Transverse colon (tissue), 4 donors: ENCODE measurements around the gene POC1A. TPM values are rescaled to one million over a fixed set of nuclear protein-coding genes. Genes with fewer than 3 reads are reported as not detected.

Source experiments
- DNase-seq: peaks from one replicate; pipeline ENCODE4 v3.0.0-alpha.2; 2019
- H3K27ac ChIP-seq, 4 donors: fragments of 200-600 bp; sonication (generic); 2 replicates each; pipeline ENCODE4 v1.5.1; 2016 to 2018; ENCODE audit warnings: inconsistent platforms in 4 of 4
- H3K27me3 ChIP-seq: fragments of 200-600 bp; sonication (generic); 2 replicates; pipeline ENCODE4 v1.5.1; 2017; ENCODE audit warnings: inconsistent platforms
- H3K36me3 ChIP-seq, 4 donors: fragments of 200-600 bp; sonication (generic); 2 replicates each; pipeline ENCODE4 v1.5.1; 2017 to 2019; ENCODE audit warnings: inconsistent platforms in 4 of 4
- H3K4me1 ChIP-seq, 4 donors: fragments of 200-600 bp; sonication (generic); 2 replicates each; pipeline ENCODE4 v1.5.1; 2017 to 2020; ENCODE audit warnings: inconsistent platforms in 4 of 4
- H3K4me3 ChIP-seq, 4 donors: fragments of 200-600 bp; sonication (generic); 1 replicate in 1 of 4; 2 replicates in 3 of 4; pipeline versions ENCODE4 v1.5.1 to v1.6.1; 2017 to 2019; ENCODE audit warnings: inconsistent platforms in 4 of 4
- H3K9me3 ChIP-seq, 2 donors: fragments of 200-600 bp; sonication (generic); 2 replicates each; pipeline ENCODE4 v1.5.1; 2017 to 2019; ENCODE audit warnings: inconsistent platforms in 2 of 2
- EP300 ChIP-seq: sonication (generic); formaldehyde crosslinking; IDR thresholded peaks from one replicate; pipeline ENCODE4 v1.6.1; 2017; ENCODE audit warnings: antibody characterized with exemption, low read depth
- POLR2A ChIP-seq: fragments of 450-650 bp; IDR thresholded peaks from one replicate; pipeline ENCODE4 v1.6.1; 2016; ENCODE audit warnings: antibody characterized with exemption, mild to moderate bottlenecking, moderate library complexity
- POLR2AphosphoS5 ChIP-seq, 3 donors: sonication (generic); formaldehyde crosslinking; IDR thresholded peaks; one replicate each; pipeline ENCODE4 v1.6.1; 2016; ENCODE audit warnings: antibody characterized with exemption in 3 of 3
- WGBS, 2 donors: methylation state at CpG; one replicate each; pipeline ENCODE4 v1.1.5; 2018; ENCODE audit warnings: low coverage in 1 of 2; 5-methylcytosine and 5-hydroxymethylcytosine counted together
- in situ Hi-C, 4 donors: fragments of 200-750 bp; cut with MboI; loops; one replicate each; pipeline versions ENCODE4 v1.15.0 to v1.15.1; 2017; ENCODE audit warnings: low sequenced_read_pairs in 3 of 4, low pct_ligation_motif_present in 1 of 4, low pct_unique_long_range_greater_than_20kb in 1 of 4
- intact Hi-C: fragments of 100-400 bp; cut with DNase I; formaldehyde crosslinking; loops from one replicate; pipeline ENCODE4 v1.15.1; 2023; ENCODE audit warnings: low total_unique reads
- total RNA-seq, 4 donors: library from RNA; depleted of rRNA; stranded (reverse); fragments of >200 nt; gene quantifications; one replicate each; pipeline ENCODE4 v1.1.0, GENCODE V29; 2016
- TF ChIP-seq, protein P1 (sequence below), 5 experiments: fragments of 200-600 bp in 3 of 5; fragments of 450-650 bp in 2 of 5; sonication (generic) in 3 of 5; IDR thresholded peaks; 1 replicate in 2 of 5; 2 replicates in 3 of 5; pipeline ENCODE4 v1.5.1; 2016 to 2017; ENCODE audit warnings: antibody characterized with exemption in 5 of 5, inconsistent platforms in 3 of 5, mild to moderate bottlenecking in 2 of 5, moderate library complexity in 1 of 5

Gene POC1A
- total RNA-seq, 4 donors from 2014 or later = 0.80 to 3.1 (median 2.2) TPM; not detected in 1

DNA sequence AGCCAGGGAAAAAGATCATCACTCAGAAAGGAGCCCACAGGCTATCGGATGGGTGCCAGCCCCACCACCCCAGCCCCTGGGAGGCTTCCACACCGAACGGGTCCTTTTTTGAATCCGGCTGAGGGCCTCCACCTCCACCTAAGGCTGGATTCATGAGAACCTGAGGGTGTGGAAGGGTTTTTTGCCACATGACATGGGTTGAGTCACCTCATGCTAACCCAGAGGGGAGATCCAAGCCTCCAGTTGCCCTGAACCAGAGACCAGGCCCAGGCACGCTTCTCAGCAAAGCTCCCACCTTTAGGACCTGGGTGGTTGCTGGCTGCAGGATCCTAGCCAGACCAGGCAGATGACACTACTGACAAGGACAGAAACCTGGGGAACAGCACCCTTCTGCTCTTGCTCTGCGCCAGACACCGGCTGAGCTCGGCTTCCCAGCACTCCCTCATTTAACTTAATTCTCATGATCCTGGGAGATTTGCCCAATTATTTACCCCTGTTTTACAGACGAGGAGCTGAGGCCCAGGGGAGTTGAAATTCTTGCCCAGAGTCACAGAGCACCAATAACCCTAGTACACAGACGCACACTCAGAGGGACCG, 123.4 kb downstream of the POC1A start:
- TF ChIP-seq, protein P1, sequence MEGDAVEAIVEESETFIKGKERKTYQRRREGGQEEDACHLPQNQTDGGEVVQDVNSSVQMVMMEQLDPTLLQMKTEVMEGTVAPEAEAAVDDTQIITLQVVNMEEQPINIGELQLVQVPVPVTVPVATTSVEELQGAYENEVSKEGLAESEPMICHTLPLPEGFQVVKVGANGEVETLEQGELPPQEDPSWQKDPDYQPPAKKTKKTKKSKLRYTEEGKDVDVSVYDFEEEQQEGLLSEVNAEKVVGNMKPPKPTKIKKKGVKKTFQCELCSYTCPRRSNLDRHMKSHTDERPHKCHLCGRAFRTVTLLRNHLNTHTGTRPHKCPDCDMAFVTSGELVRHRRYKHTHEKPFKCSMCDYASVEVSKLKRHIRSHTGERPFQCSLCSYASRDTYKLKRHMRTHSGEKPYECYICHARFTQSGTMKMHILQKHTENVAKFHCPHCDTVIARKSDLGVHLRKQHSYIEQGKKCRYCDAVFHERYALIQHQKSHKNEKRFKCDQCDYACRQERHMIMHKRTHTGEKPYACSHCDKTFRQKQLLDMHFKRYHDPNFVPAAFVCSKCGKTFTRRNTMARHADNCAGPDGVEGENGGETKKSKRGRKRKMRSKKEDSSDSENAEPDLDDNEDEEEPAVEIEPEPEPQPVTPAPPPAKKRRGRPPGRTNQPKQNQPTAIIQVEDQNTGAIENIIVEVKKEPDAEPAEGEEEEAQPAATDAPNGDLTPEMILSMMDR (IDR thresholded peaks at IDR 0.05) = no peak
- TF ChIP-seq POLR2A = no peak
- no peak for TF ChIP-seq POLR2AphosphoS5 (IDR thresholded peaks at IDR 0.05)
- no peak for TF ChIP-seq EP300
- Histone ChIP-seq H3K9me3 (no peaks in the 10 kb centered on the region), H3K4me3 (no peak overlapping the region), H3K27me3 (no peaks in the 10 kb centered on the region), H3K4me1 (peaks cover 0 to 5% (median 0%) of the 10 kb centered on the region in 4 donors), H3K36me3 (no peaks in the 10 kb centered on the region), H3K27ac (no peak overlapping the region)
- WGBS, 2 donors = 80 to 87% methylated on average over 5 to 11 of the region's 11 CpGs
- DNase-seq = no peak
- in situ Hi-C loops = no loop called here
- intact Hi-C loops = no loop called here

DNA sequence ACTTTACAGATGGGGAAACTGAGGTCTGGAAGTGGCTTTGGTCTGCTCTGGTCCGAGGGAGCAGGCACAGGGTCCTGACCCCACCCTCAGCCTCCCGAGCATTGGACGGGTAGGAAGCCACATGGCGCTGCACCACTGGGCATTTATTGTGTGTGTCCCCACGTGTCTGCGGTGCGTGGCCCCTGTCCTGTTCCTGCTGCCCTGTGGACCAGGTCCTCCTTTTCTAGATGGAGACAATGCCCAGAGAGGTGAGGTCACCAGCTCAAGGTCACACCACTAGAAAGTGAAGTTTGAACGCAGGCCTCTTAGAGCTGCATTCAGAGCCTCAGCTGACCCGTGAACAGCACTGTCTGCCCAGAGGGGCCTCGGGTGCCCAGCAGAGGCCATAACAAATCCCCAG, 124.7 kb downstream of the POC1A start:
- in situ Hi-C loops = no loop called here
- intact Hi-C loops = no loop called here
- WGBS, 2 donors = 40 to 90% methylated on average over 1 to 10 of the region's 10 CpGs

DNA sequence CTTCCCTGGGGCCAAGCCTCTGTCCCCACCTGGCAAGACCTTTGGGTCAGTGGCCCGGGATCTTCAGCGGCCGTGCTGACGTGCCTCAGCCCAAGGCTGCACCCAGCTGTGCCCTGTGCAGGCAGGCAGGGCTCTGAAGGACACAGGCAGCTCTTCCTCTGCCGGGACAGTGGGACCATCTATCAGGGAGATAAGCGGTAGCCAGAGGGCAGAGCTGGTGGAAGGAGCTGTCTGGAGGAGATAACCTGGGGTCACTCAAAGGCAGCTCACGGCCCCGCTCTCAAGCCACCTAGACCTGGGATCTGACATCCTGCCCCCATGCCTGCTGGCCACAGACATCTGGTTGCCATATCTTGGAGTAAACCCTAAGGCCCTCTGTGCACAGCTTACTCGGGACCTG, 125.2 kb downstream of the POC1A start:
- DNase-seq = no peak
- Histone ChIP-seq H3K36me3 (no peaks in the 10 kb centered on the region), H3K27me3 (no peaks in the 10 kb centered on the region), H3K27ac (no peak overlapping the region), H3K4me3 (no peak overlapping the region), H3K4me1 (peaks cover 0 to 5% (median 0%) of the 10 kb centered on the region in 4 donors), H3K9me3 (no peaks in the 10 kb centered on the region)
- intact Hi-C loops (no loop called here), in situ Hi-C loops (no loop called here)
- WGBS, 2 donors = 80% methylated on average over 9 of the region's 9 CpGs; no CpG with 5 or more reads in 1 of the 2 donors
- TF ChIP-seq POLR2A (no peak), POLR2AphosphoS5 (IDR thresholded peaks at IDR 0.05) (no peak), EP300 (no peak)
- TF ChIP-seq, protein P1 (IDR thresholded peaks at IDR 0.05) = no peak

More for the DNA sequence above, 124.7 kb downstream of the POC1A start:
- Histone ChIP-seq H3K36me3 (no peaks in the 10 kb centered on the region), H3K4me3 (no peak overlapping the region), H3K4me1 (peaks cover 0 to 5% (median 0%) of the 10 kb centered on the region in 4 donors), H3K27me3 (no peaks in the 10 kb centered on the region), H3K27ac (no peak overlapping the region), H3K9me3 (no peaks in the 10 kb centered on the region)
- no peak for DNase-seq
- no peak for TF ChIP-seq EP300

DNA sequence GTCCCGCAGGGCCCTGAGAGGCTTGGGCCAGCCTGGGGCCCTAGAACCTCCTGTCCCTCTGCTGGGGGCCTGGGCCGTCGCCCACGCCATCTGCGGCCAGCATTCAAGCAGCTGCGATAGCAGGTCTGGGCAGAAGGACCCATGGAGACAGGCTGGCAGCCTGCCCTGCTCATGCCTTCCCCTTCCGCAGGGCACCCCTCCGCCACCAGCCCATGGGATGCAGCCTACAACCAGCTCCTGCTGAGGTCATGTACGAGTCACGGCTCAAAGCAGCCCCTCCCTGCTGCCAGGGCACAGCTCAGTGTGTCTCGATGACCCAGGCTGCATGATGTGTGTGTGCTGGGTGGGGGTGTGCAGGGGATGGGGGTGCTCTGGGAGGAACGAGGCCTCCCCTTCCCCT, 125.7 kb downstream of the POC1A start:
- H3K4me1 ChIP-seq = peaks cover 0 to 5% (median 0%) of the 10 kb centered on the region in 4 donors
- no peak for DNase-seq
- intact Hi-C loops (no loop called here), in situ Hi-C loops (no loop called here)
- H3K4me3 ChIP-seq = no peak overlapping the region
- H3K9me3 ChIP-seq = no peaks in the 10 kb centered on the region
- 82% methylated on average over 10 of the region's 12 CpGs; no CpG with 5 or more reads in 1 of the 2 donors for WGBS, 2 donors
- TF ChIP-seq POLR2AphosphoS5 (IDR thresholded peaks at IDR 0.05) (no peak), EP300 (no peak), POLR2A (no peak)
- TF ChIP-seq, protein P1 (IDR thresholded peaks at IDR 0.05) = no peak
- H3K27me3 ChIP-seq = no peaks in the 10 kb centered on the region
- H3K27ac ChIP-seq = no peak overlapping the region
- no peaks in the 10 kb centered on the region for H3K36me3 ChIP-seq

DNA sequence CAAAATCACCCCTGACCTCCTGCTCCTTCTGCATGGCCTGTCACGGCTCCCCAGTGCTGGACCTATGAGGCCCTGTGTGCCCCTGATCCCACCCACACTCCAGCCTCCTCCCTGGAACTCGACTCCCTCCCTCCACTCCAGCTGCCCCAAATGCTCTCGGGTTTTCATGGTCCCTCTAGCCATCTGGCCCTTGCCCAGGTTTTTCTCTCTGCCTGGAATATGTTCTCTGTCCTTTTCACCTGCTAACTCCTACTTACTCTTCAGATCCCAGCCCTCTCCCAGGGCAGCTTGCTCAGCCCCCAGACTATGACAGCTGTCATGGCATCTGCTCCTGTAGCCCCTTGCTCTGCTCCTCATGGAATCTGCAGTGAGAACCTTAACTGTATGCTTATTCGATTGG, 128.2 kb downstream of the POC1A start:
- DNase-seq = no peak
- Histone ChIP-seq H3K27me3 (no peaks in the 10 kb centered on the region), H3K4me1 (no peaks in the 10 kb centered on the region), H3K9me3 (no peaks in the 10 kb centered on the region), H3K4me3 (no peak overlapping the region), H3K36me3 (no peaks in the 10 kb centered on the region), H3K27ac (no peak overlapping the region)
- in situ Hi-C loops = no loop called here
- TF ChIP-seq POLR2A (no peak), POLR2AphosphoS5 (IDR thresholded peaks at IDR 0.05) (no peak), EP300 (no peak)
- TF ChIP-seq, protein P1 (IDR thresholded peaks at IDR 0.05) = no peak
- intact Hi-C loops = no loop called here
- WGBS, 2 donors = 60 to 72% methylated on average over 2 to 4 of the region's 4 CpGs
